SJCRH30 (cell line): ENCODE results near the gene POMGNT2. TPM values are rescaled to one million over a fixed set of nuclear protein-coding genes. Genes with fewer than 3 reads are reported as not detected.
"Not testable (repeated sequence)": the region's sequence is repeated elsewhere in the genome, so short reads cannot be mapped to it uniquely, and the experiment has no call there.

Experiments
- DNase-seq, 2 experiments: peaks; one replicate each; pipeline ENCODE4 v3.0.0-alpha.2; 2015 to 2020
- H3K27ac ChIP-seq: fragments of 250-450 bp; sonication (Bioruptor Pico); 2 replicates; pipeline ENCODE4 v1.5.1; 2020; ENCODE audit warnings: mild to moderate bottlenecking, moderate library complexity
- H3K27me3 ChIP-seq: fragments of 250-450 bp; sonication (Bioruptor Pico); 2 replicates; pipeline ENCODE4 v1.5.1; 2020; ENCODE audit warnings: mild to moderate bottlenecking, moderate library complexity
- H3K36me3 ChIP-seq: fragments of 250-450 bp; sonication (Bioruptor Pico); 2 replicates; pipeline ENCODE4 v1.5.1; 2020; ENCODE audit warnings: mild to moderate bottlenecking, moderate library complexity
- H3K4me1 ChIP-seq: fragments of 250-450 bp; sonication (Bioruptor Pico); 2 replicates; pipeline ENCODE4 v1.5.1; 2020; ENCODE audit warnings: mild to moderate bottlenecking, moderate library complexity
- H3K4me3 ChIP-seq: fragments of 250-450 bp; sonication (Bioruptor Pico); 2 replicates; pipeline ENCODE4 v1.5.1; 2020; ENCODE audit warnings: mild to moderate bottlenecking, moderate library complexity
- H3K9me3 ChIP-seq: fragments of 250-450 bp; sonication (Bioruptor Pico); replicated peaks from 2 replicates; pipeline ENCODE4 v1.5.1; 2020; ENCODE audit warnings: mild to moderate bottlenecking, moderate library complexity
- total RNA-seq: library from RNA; depleted of rRNA; stranded (reverse); fragments of >200 nt; shearing (Covaris generic); gene quantifications from 2 replicates; pipeline ENCODE4 v1.2.3, GENCODE V29; 2014

Gene POMGNT2
- total RNA-seq, 1 experiment from 2014 or later: 1.8 TPM

GRCh38 chr3:43054754-43055153 lies 51.1 kb downstream of the POMGNT2 start:
- H3K4me3 ChIP-seq: no peak overlapping the region
- H3K9me3 ChIP-seq: no peaks in the 10 kb centered on the region
- DNase-seq: no peak
- H3K36me3 ChIP-seq: no peaks in the 10 kb centered on the region
- no peaks in the 10 kb centered on the region for H3K27me3 ChIP-seq
- no peaks in the 10 kb centered on the region for H3K4me1 ChIP-seq
- H3K27ac ChIP-seq: no peak overlapping the region

GRCh38 chr3:43053291-43053690 lies 52.6 kb downstream of the POMGNT2 start:
- Histone ChIP-seq H3K36me3 (no peaks in the 10 kb centered on the region), H3K27me3 (no peaks in the 10 kb centered on the region), H3K27ac (no peak overlapping the region), H3K4me1 (no peaks in the 10 kb centered on the region), H3K9me3 (no peaks in the 10 kb centered on the region), H3K4me3 (no peak overlapping the region)
- no peak for DNase-seq

DNA sequence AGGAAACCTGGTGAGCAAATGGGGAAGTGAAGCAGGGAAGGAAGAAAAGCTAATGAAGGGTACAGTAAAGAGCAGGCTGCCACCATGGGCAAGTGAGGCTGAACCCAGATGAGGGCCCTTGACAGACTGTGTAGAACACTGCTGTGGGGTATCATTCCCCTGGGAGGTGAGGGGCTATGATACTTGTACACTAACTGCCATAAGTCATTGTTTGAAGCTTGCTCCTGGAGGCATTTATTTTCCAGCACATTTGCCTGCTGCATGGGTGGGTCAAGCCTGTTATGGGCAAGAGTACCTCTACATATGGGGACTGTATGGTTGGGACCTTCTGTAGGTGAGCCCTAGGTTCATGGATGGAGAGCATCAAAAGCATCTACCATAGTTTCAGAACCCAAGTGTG lies 57.4 kb downstream of the POMGNT2 start:
- no peaks in the 10 kb centered on the region for H3K9me3 ChIP-seq
- H3K27me3 ChIP-seq: no peaks in the 10 kb centered on the region
- H3K36me3 ChIP-seq: no peaks in the 10 kb centered on the region
- no peak for DNase-seq
- no peaks in the 10 kb centered on the region for H3K4me1 ChIP-seq
- H3K27ac ChIP-seq: no peak overlapping the region
- H3K4me3 ChIP-seq: no peak overlapping the region

DNA sequence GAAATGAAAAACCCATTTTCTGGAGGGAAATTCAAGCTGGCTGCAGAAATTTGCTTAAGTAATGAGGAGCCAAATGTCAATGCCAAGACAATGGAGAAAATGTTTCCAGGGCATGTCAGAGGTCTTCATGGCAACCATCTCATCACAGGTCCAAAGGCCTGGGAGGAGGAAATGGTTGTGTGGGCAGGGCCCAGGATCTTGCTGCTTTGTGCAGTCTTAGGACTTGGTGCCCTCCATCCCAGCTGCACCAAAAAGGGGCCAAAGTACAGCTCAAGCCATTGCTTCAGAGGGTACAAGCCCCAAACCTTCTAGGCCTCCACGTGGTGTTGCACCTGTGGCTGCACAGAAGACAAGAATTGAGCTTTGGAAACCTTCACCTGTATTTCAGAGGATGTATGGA lies 59.3 kb downstream of the POMGNT2 start:
- no peak overlapping the region for H3K4me3 ChIP-seq
- H3K36me3 ChIP-seq: no peaks in the 10 kb centered on the region
- H3K27me3 ChIP-seq: no peaks in the 10 kb centered on the region
- no peaks in the 10 kb centered on the region for H3K9me3 ChIP-seq
- no peak for DNase-seq
- no peak overlapping the region for H3K27ac ChIP-seq
- no peaks in the 10 kb centered on the region for H3K4me1 ChIP-seq

DNA sequence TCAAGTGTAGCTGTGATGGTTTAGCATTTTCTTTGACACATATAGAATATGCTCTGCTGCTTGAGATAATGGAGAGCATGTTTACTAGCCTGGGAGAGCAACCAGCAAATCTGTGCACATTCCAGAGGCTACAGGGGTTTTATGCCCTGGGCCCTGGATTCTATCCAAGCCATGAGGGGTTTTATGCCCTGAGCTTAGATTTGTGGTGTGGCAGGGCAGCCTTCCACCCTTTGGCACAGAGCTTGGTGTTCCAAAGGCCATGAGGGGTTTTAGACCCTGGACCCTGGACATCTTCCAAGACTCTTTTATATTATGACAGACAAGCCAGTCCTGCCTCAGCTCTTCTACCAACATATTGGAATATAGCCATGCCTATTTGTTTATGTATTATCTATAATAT lies 60.8 kb downstream of the POMGNT2 start:
- not testable (repeated sequence) for DNase-seq, H3K27me3 ChIP-seq, H3K9me3 ChIP-seq

GRCh38 chr3:43043793-43044192 lies 62.1 kb downstream of the POMGNT2 start:
- Histone ChIP-seq H3K9me3 (no peaks in the 10 kb centered on the region), H3K4me1 (no peaks in the 10 kb centered on the region), H3K4me3 (no peak overlapping the region), H3K27ac (no peak overlapping the region), H3K36me3 (no peaks in the 10 kb centered on the region), H3K27me3 (no peaks in the 10 kb centered on the region)
- DNase-seq: no peak

More for the DNA sequence above, 60.8 kb downstream of the POMGNT2 start:
- not testable (repeated sequence) for H3K27ac ChIP-seq, H3K4me1 ChIP-seq, H3K4me3 ChIP-seq, H3K36me3 ChIP-seq

DNA sequence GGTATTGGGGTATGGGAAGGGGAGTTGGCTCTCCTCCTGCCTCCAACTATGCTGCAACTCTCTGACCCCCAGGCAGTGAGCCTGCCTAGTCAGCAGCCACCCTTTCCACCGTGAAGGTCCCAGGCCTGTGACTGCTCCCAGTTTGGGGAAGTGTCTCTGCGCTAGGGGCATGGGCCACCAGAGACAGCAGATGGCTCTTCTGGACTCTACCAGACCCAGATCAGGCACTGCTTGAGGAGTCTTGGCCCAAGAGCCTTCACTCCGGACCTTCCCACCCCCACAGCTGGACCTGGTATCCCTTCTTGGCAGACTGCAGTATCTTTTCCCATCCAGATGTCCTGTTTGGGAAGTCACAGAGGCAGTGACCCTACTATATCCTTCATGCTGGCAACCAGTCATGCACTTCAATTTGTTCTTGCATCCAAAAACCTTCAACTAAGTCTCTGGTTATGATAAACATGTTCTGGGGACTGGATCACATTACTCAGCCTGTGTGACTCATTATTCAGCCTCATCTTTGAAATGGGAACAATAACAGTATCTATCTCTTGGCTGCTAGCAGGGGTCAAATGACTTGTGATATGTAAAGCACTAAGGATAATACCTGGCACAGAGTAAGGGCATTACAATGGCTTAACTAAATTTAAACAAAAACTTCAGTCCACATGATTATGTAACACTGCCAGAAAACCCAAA lies 62.7 kb downstream of the POMGNT2 start:
- Histone ChIP-seq H3K4me3 (no peak overlapping the region), H3K4me1 (no peaks in the 10 kb centered on the region), H3K36me3 (no peaks in the 10 kb centered on the region), H3K27ac (no peak overlapping the region), H3K9me3 (no peaks in the 10 kb centered on the region), H3K27me3 (no peaks in the 10 kb centered on the region)
- DNase-seq: no peak

- H3K4me1 ChIP-seq: no peaks in the 10 kb centered on the region
- H3K27ac ChIP-seq: no peak overlapping the region
- H3K4me3 ChIP-seq: no peak overlapping the region
- no peaks in the 10 kb centered on the region for H3K9me3 ChIP-seq
- DNase-seq: no peak
- H3K36me3 ChIP-seq: no peaks in the 10 kb centered on the region
- H3K27me3 ChIP-seq: no peaks in the 10 kb centered on the region
These were observed 64.4 kb downstream of the POMGNT2 start for GRCh38 chr3:43041517-43041916.

DNA sequence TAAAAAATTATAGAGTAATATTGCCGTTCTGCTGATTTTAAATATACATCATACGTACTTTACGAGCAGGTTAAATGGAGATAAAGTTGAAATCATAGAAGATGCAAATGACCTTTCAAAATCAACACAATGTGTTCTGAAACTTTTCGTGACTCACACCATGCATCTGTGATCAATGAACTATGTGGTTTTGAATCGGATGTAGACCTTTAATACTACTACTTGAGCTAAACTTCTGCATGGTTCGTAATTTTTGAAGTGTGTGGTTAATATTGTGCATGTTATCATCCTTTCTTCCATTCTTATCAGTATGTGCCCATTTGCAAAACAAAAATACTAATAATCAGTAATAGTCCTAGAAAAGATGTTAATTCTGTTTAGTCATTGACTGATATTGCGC lies 67.9 kb downstream of the POMGNT2 start:
- H3K36me3 ChIP-seq: no peaks in the 10 kb centered on the region
- H3K4me1 ChIP-seq: no peaks in the 10 kb centered on the region
- H3K4me3 ChIP-seq: no peak overlapping the region
- no peak overlapping the region for H3K27ac ChIP-seq
- no peaks in the 10 kb centered on the region for H3K9me3 ChIP-seq
- H3K27me3 ChIP-seq: no peaks in the 10 kb centered on the region
- no peak for DNase-seq

DNA sequence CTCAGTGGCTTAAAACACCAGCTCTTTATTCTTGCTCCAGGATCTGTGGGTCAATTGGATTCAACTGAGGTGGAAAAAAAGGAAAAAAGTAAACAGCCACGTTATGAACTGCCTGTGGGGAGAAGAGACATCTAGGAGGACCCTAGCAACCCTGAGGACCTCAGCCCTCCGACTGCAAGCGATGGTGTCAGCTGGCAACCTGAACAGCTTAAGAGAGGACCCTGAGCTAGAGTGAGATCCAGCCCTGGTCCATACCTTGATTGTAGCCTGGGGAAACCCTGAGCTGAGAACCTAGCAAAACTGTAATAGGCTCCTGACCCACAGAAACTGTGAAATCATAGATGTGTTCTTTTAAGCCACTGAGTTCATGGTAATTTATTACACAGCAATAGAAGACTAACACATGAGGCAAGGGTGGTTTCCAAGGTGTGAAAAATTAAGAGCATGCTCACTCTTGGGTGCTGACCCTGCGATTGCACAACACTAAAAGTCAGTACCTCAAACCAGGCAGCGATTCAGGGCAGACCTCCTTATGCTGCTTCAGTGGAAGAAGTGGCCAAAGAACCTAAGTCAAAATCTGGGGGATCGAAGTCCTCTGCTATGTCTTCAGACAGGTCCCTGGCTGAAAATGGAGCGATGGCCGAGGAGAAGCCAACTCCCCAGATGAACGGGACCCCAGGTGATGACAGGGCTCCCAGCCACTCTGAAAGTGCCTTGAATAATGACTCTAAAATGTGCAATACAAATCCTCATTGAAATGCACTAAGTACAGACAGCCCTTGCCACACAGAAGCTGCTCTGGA lies 69.1 kb downstream of the POMGNT2 start:
- Histone ChIP-seq H3K9me3 (no peaks in the 10 kb centered on the region), H3K4me1 (no peaks in the 10 kb centered on the region), H3K27me3 (no peaks in the 10 kb centered on the region), H3K4me3 (no peak overlapping the region), H3K27ac (no peak overlapping the region), H3K36me3 (no peaks in the 10 kb centered on the region)
- no peak for DNase-seq

DNA sequence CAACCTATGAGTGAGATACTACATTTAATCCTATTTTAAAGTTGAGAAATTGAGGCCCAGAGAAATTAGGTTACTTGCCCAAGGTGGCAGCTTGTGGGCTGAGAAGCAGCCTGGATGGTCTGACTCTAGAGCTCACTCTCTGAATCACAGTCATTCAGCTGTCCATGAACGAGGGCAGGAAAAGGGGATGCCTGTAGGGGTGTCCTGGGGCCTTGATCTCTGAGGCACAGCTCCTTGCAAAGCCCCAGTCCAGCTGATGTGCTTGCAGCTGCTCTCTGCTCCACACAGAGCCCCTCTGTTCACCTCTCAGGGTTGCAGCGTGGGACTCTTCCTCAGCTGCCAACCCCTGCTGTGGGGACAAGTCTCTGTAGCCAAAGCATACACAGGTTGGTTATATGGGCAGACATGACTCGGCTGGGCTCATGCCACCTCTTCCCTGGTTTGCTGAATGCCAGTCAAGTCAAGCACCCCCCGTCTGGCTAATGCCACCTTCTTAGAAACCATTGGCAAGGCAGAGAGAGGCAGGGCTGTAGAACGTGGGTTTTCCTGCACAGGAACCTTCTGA lies 70.0 kb downstream of the POMGNT2 start:
- no peaks in the 10 kb centered on the region for H3K36me3 ChIP-seq
- no peak overlapping the region for H3K27ac ChIP-seq
- H3K27me3 ChIP-seq: no peaks in the 10 kb centered on the region
- no peak overlapping the region for H3K4me3 ChIP-seq
- H3K9me3 ChIP-seq: no peaks in the 10 kb centered on the region
- DNase-seq: peak; percentile 11 to 39
- H3K4me1 ChIP-seq: no peaks in the 10 kb centered on the region

DNA sequence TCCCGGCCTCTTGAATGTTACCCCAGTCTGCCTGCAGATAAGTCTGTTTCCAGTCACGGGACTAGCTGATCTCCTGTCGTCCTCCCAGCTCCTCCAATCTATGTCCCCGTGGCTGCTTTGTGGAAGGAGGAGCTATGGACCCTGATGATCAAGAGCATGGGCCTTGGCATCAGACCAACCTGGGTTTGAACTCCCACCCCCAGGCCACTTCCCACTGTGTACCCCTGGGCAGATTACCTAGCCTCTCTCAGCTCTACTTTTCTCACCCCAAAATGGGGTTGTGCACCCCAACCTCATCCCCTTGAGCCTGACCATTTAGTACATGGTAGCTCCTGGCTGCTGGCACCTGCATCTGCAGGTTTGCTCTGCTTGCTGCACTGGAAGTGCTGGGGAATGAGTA lies 71.0 kb downstream of the POMGNT2 start:
- H3K4me3 ChIP-seq: no peak overlapping the region
- no peak overlapping the region for H3K27ac ChIP-seq
- no peaks in the 10 kb centered on the region for H3K4me1 ChIP-seq
- H3K27me3 ChIP-seq: no peaks in the 10 kb centered on the region
- DNase-seq: no peak
- no peaks in the 10 kb centered on the region for H3K36me3 ChIP-seq
- H3K9me3 ChIP-seq: no peaks in the 10 kb centered on the region

DNA sequence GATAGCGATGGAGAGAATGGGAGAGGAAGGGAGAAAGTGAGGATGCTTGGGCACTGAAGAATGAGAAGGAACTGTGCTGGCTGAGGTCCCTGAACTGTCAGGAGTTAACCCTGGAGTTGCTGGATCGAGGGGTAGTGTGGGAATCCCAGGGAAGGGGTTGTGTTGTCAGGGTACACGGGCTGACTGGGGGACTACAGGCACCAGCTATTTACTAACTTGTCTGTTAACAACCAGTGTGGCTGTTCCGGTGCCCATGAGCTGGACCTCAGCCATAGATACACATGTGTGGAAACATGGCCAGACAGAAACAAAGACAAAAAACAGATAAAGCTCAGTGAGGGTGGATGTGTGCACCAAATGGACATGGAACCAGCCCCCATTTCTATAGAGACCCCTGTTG lies 71.7 kb downstream of the POMGNT2 start:
- Histone ChIP-seq H3K9me3 (no peaks in the 10 kb centered on the region), H3K4me3 (no peak overlapping the region), H3K27me3 (no peaks in the 10 kb centered on the region), H3K4me1 (no peaks in the 10 kb centered on the region), H3K27ac (no peak overlapping the region), H3K36me3 (no peaks in the 10 kb centered on the region)
- no peak for DNase-seq

- H3K27ac ChIP-seq: no peak overlapping the region
These were observed 72.9 kb downstream of the POMGNT2 start for GRCh38 chr3:43032646-43033628.

More at GRCh38 chr3:43032646-43033628, 72.9 kb downstream of the POMGNT2 start:
- Histone ChIP-seq H3K36me3 (no peaks in the 10 kb centered on the region), H3K4me1 (no peaks in the 10 kb centered on the region), H3K4me3 (no peak overlapping the region), H3K27me3 (no peaks in the 10 kb centered on the region), H3K9me3 (no peaks in the 10 kb centered on the region)
- no peak for DNase-seq
